ENCODE measurements around the gene FGGY.

The FGGY gene

GRCh38 chr1:59316497-59317128 lies 19.7 kb downstream of the FGGY start:
- DNase-seq = no peak

- DNase-seq = no peak
These were observed 20.4 kb downstream of the FGGY start for GRCh38 chr1:59317343-59317742.

- no peak for DNase-seq
These were observed 20.9 kb downstream of the FGGY start for GRCh38 chr1:59317780-59318179.

- DNase-seq = no peak
These were observed 21.5 kb downstream of the FGGY start for GRCh38 chr1:59318271-59318860.

- DNase-seq = no peak
These were observed 25.5 kb downstream of the FGGY start for GRCh38 chr1:59322394-59322793.

- DNase-seq = no peak
These were observed 25.9 kb downstream of the FGGY start for GRCh38 chr1:59322814-59323213.

- no peak for DNase-seq
These were observed 27.0 kb downstream of the FGGY start for GRCh38 chr1:59323879-59324278.

- no peak for DNase-seq
These were observed 31.5 kb downstream of the FGGY start for GRCh38 chr1:59328353-59328752.

- no peak for DNase-seq
These were observed 32.6 kb downstream of the FGGY start for GRCh38 chr1:59329412-59330053.

- no peak for DNase-seq
These were observed 35.1 kb downstream of the FGGY start for GRCh38 chr1:59331686-59332620.

GRCh38 chr1:59332983-59333382 lies 36.1 kb downstream of the FGGY start:
- DNase-seq = peak; percentile 21 to 35

GRCh38 chr1:59333626-59334277 lies 36.9 kb downstream of the FGGY start:
- no peak for DNase-seq

GRCh38 chr1:59340411-59341307 lies 43.8 kb downstream of the FGGY start:
- DNase-seq = no peak

GRCh38 chr1:59342801-59343575 lies 46.1 kb downstream of the FGGY start:
- no peak for DNase-seq

GRCh38 chr1:59343576-59343840 lies 46.6 kb downstream of the FGGY start:
- no peak for DNase-seq

GRCh38 chr1:59345221-59345620 lies 48.3 kb downstream of the FGGY start:
- DNase-seq = no peak

GRCh38 chr1:59346429-59346828 lies 49.5 kb downstream of the FGGY start:
- DNase-seq = no peak

- no peak for DNase-seq
These were observed 52.2 kb downstream of the FGGY start for GRCh38 chr1:59349101-59349500.

- DNase-seq = no peak
These were observed 53.6 kb downstream of the FGGY start for GRCh38 chr1:59350521-59350920.

GRCh38 chr1:59352065-59352464 lies 55.2 kb downstream of the FGGY start:
- no peak for DNase-seq

- no peak for DNase-seq
These were observed 56.6 kb downstream of the FGGY start for GRCh38 chr1:59353453-59353852.
